Breast epithelium (tissue), 4 donors: ENCODE measurements around the gene GALNT10. TPM values are rescaled to one million over a fixed set of nuclear protein-coding genes. Genes with fewer than 3 reads are reported as not detected.

Source experiments
- DNase-seq, 2 donors: peaks; one replicate each; pipeline ENCODE4 v3.0.0-alpha.2; 2019; ENCODE audit warnings: low spot score in 2 of 2
- H3K27ac ChIP-seq, 2 donors: fragments of 200-600 bp; sonication (generic) in 1 of 2; one replicate each; pipeline ENCODE4 v1.5.1; 2016 to 2019; ENCODE audit warnings: mild to moderate bottlenecking in 1 of 2
- H3K27me3 ChIP-seq, 2 donors: fragments of 200-600 bp; sonication (generic) in 1 of 2; one replicate each; pipeline versions ENCODE4 v1.5.1 to v1.6.0; 2017 to 2019; ENCODE audit warnings: control low read depth in 1 of 2, mild to moderate bottlenecking in 1 of 2
- H3K36me3 ChIP-seq: fragments of 200-600 bp; one replicate; pipeline ENCODE4 v1.5.1; 2019
- H3K4me1 ChIP-seq, 2 donors: fragments of 200-600 bp; sonication (generic); one replicate each; pipeline ENCODE4 v1.5.1; 2016 to 2019; ENCODE audit warnings: control low read depth in 1 of 2
- H3K4me3 ChIP-seq, 3 donors: fragments of 200-600 bp; sonication (generic); 1 replicate in 2 of 3; 2 replicates in 1 of 3; pipeline ENCODE4 v1.5.1; 2016 to 2019; ENCODE audit warnings: mild to moderate bottlenecking in 3 of 3, moderate library complexity in 2 of 3
- H3K9me3 ChIP-seq, 2 donors: fragments of 200-600 bp; sonication (generic) in 1 of 2; one replicate each; pipeline ENCODE4 v1.5.1; 2016 to 2019; ENCODE audit warnings: control low read depth in 1 of 2
- CTCF ChIP-seq, 3 donors: fragments of 450-650 bp; IDR thresholded peaks; one replicate each; pipeline ENCODE4 v1.5.1; 2016 to 2017; ENCODE audit warnings: antibody characterized with exemption in 3 of 3, mild to moderate bottlenecking in 3 of 3, moderate library complexity in 3 of 3
- POLR2A ChIP-seq: fragments of 450-650 bp; IDR thresholded peaks from one replicate; pipeline ENCODE4 v1.6.1; 2016; ENCODE audit warnings: antibody characterized with exemption, mild to moderate bottlenecking, moderate library complexity
- POLR2AphosphoS5 ChIP-seq, 3 donors: sonication (generic); formaldehyde crosslinking; IDR thresholded peaks; one replicate each; pipeline ENCODE4 v1.6.1; 2017; ENCODE audit warnings: antibody characterized with exemption in 3 of 3
- intact Hi-C: fragments of 100-400 bp; cut with DNase I; formaldehyde crosslinking; loops from one replicate; pipeline ENCODE4 v1.15.1; 2023; ENCODE audit warnings: low total_unique reads
- total RNA-seq, 3 donors: library from RNA; depleted of rRNA; stranded (reverse); fragments of >200 nt; gene quantifications; one replicate each; pipeline ENCODE4 v1.1.0, GENCODE V29; 2016

GALNT10 gene
- total RNA-seq, 3 donors from 2014 or later: 32.8 to 67.2 (median 34.1) TPM

GRCh38 chr5:154406231-154406630 is 215.7 kb downstream of the GALNT10 start:
- no peak overlapping the region for H3K4me3 ChIP-seq
- intact Hi-C loops: no loop called here
- no peak for DNase-seq
- H3K27me3 ChIP-seq: no peaks in the 10 kb centered on the region
- no peaks in the 10 kb centered on the region for H3K36me3 ChIP-seq
- H3K4me1 ChIP-seq: no peaks in the 10 kb centered on the region
- TF ChIP-seq POLR2AphosphoS5 (IDR thresholded peaks at IDR 0.05) (no peak), CTCF (IDR thresholded peaks at IDR 0.05) (no peak), POLR2A (no peak)
- H3K27ac ChIP-seq: no peak overlapping the region
- H3K9me3 ChIP-seq: no peaks in the 10 kb centered on the region

- no peak for TF ChIP-seq CTCF (IDR thresholded peaks at IDR 0.05)
- TF ChIP-seq POLR2A: no peak
- no peak for TF ChIP-seq POLR2AphosphoS5 (IDR thresholded peaks at IDR 0.05)
- intact Hi-C loops: no loop called here
- Histone ChIP-seq H3K9me3 (no peaks in the 10 kb centered on the region), H3K4me1 (no peaks in the 10 kb centered on the region), H3K27ac (no peak overlapping the region), H3K4me3 (no peak overlapping the region), H3K27me3 (no peaks in the 10 kb centered on the region), H3K36me3 (no peaks in the 10 kb centered on the region)
- DNase-seq: no peak
Observed at GRCh38 chr5:154406826-154407225, 216.3 kb downstream of the GALNT10 start.

- intact Hi-C loops: no loop called here
- no peaks in the 10 kb centered on the region for H3K36me3 ChIP-seq
Observed at GRCh38 chr5:154408811-154409210, 218.3 kb downstream of the GALNT10 start.

GRCh38 chr5:154409230-154409840 is 218.8 kb downstream of the GALNT10 start:
- intact Hi-C loops: no loop called here
- TF ChIP-seq POLR2A (no peak), CTCF (IDR thresholded peaks at IDR 0.05) (no peak), POLR2AphosphoS5 (IDR thresholded peaks at IDR 0.05) (no peak)
- H3K4me3 ChIP-seq: no peak overlapping the region
- no peaks in the 10 kb centered on the region for H3K36me3 ChIP-seq
- H3K4me1 ChIP-seq: no peaks in the 10 kb centered on the region
- no peak overlapping the region for H3K27ac ChIP-seq
- H3K9me3 ChIP-seq: no peaks in the 10 kb centered on the region
- DNase-seq: no peak
- H3K27me3 ChIP-seq: no peaks in the 10 kb centered on the region

More at GRCh38 chr5:154408811-154409210, 218.3 kb downstream of the GALNT10 start:
- Histone ChIP-seq H3K27ac (no peak overlapping the region), H3K4me3 (no peak overlapping the region), H3K9me3 (no peaks in the 10 kb centered on the region), H3K4me1 (no peaks in the 10 kb centered on the region), H3K27me3 (no peaks in the 10 kb centered on the region)
- no peak for DNase-seq
- TF ChIP-seq POLR2AphosphoS5 (IDR thresholded peaks at IDR 0.05) (no peak), POLR2A (no peak), CTCF (IDR thresholded peaks at IDR 0.05) (no peak)

- DNase-seq: no peak
- TF ChIP-seq CTCF (IDR thresholded peaks at IDR 0.05): no peak
- TF ChIP-seq POLR2A: no peak
- TF ChIP-seq POLR2AphosphoS5 (IDR thresholded peaks at IDR 0.05): no peak
- Histone ChIP-seq H3K27me3 (no peaks in the 10 kb centered on the region), H3K4me3 (no peak overlapping the region), H3K36me3 (no peaks in the 10 kb centered on the region), H3K9me3 (no peaks in the 10 kb centered on the region), H3K4me1 (no peaks in the 10 kb centered on the region), H3K27ac (no peak overlapping the region)
- intact Hi-C loops: no loop called here
Observed at GRCh38 chr5:154410008-154410407, 219.5 kb downstream of the GALNT10 start.
